Right lobe of liver (tissue), 6 donors: ENCODE results near the gene PDE1C. TPM values are rescaled to one million over a fixed set of nuclear protein-coding genes. Genes with fewer than 3 reads are reported as not detected.

Source experiments
- ATAC-seq, 4 donors: fragments of 200-7000 bp; cut with Tn5 transposase; one replicate each; pipeline ENCODE4 v1.9.1; 2020; ENCODE audit warnings: mild to moderate bottlenecking in 4 of 4, moderate library complexity in 4 of 4
- DNase-seq, 3 donors: peaks; one replicate each; pipeline ENCODE4 v3.0.0-alpha.2; 2020
- H3K27ac ChIP-seq, 3 donors: fragments of 200-600 bp; one replicate each; pipeline ENCODE4 v1.8.0; 2022
- H3K27me3 ChIP-seq, 2 donors: fragments of 200-600 bp; one replicate each; pipeline ENCODE4 v1.8.0; 2022
- H3K36me3 ChIP-seq, 4 donors: fragments of 200-600 bp; sonication (generic) in 1 of 4; one replicate each; pipeline versions ENCODE4 v1.5.1 to v1.8.0; 2017 to 2022; ENCODE audit warnings: control low read depth in 1 of 4
- H3K4me1 ChIP-seq, 4 donors: fragments of 200-600 bp; sonication (generic) in 1 of 4; one replicate each; pipeline versions ENCODE4 v1.5.1 to v1.8.0; 2017 to 2022; ENCODE audit warnings: control low read depth in 1 of 4
- H3K4me3 ChIP-seq, 3 donors: fragments of 200-600 bp; one replicate each; pipeline ENCODE4 v1.8.0; 2022
- H3K9me3 ChIP-seq, 4 donors: fragments of 200-600 bp; sonication (generic) in 1 of 4; one replicate each; pipeline versions ENCODE4 v1.5.1 to v1.8.0; 2017 to 2022; ENCODE audit warnings: control low read depth in 1 of 4
- POLR2A ChIP-seq: fragments of 450-650 bp; IDR thresholded peaks from one replicate; pipeline ENCODE4 v1.6.1; 2017; ENCODE audit warnings: antibody characterized with exemption, mild to moderate bottlenecking
- WGBS: methylation state at CpG from one replicate; pipeline ENCODE4 v1.1.6; 2018; ENCODE audit warnings: low coverage, low lambda C conversion rate; ENCODE audit not compliant: insufficient coverage; ENCODE audit errors: missing lambda C conversion rate; 5-methylcytosine and 5-hydroxymethylcytosine counted together
- intact Hi-C, 2 donors: fragments of 100-400 bp; cut with DNase I; formaldehyde crosslinking; loops; one replicate each; pipeline versions ENCODE4 v1.11.2 to v1.14.1; 2022
- total RNA-seq, 6 experiments: library from RNA; depleted of rRNA in 2 of 6; stranded (reverse); fragments of >200 nt in 2 of 6; fragmentation: NEBNext Ultra II Directional in 3 of 6; extraction: Animal tissue kit (Norgen Biotek cat#: 25700) in 3 of 6; gene quantifications; one replicate each; pipeline versions ENCODE4 v1.1.0 to v1.2.4, GENCODE V29; 2016 to 2023
- TF ChIP-seq, protein P1 (sequence below), 4 donors: fragments of 200-600 bp in 3 of 4; fragments of 450-650 bp in 1 of 4; IDR thresholded peaks; one replicate each; pipeline versions ENCODE4 v1.5.1 to v1.8.0; 2016 to 2022; ENCODE audit warnings: antibody characterized with exemption in 4 of 4, mild to moderate bottlenecking in 2 of 4
- donor health status: DM: no; HTN: yes; CAD: no.
- donor health status: DM: no; HTN: no; CAD: no.
- donor health status: DM: no; HTN: no; CAD: no.
- donor health status: DM: no; HTN: yes; CAD: no.
- donor health status: DM: no; HTN: yes; CAD: no.

The PDE1C gene
- total RNA-seq, 6 experiments from 2014 or later: 0.02 TPM; not detected in 5

DNA sequence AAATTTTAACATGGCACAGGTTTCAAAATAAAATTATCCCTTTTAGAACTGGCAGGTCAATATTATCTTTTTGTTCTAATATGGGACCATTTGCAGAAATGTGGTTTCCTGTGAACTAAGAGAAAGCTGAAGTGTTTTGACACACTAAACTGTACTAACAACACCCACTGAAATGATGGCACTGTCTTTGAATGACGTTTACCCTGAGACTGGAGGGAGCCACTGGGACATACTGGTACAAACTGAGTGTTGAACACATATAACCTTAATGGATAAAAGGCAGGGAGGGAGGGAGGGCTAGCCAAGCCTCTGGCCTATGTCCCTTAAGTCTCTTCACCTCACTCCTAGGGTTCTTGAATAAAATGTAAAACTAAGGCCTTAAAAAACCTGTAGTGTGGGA lies 95.9 kb downstream of the PDE1C start:
- intact Hi-C loops: no loop called here
- no peak for TF ChIP-seq POLR2A
- TF ChIP-seq, protein P1, sequence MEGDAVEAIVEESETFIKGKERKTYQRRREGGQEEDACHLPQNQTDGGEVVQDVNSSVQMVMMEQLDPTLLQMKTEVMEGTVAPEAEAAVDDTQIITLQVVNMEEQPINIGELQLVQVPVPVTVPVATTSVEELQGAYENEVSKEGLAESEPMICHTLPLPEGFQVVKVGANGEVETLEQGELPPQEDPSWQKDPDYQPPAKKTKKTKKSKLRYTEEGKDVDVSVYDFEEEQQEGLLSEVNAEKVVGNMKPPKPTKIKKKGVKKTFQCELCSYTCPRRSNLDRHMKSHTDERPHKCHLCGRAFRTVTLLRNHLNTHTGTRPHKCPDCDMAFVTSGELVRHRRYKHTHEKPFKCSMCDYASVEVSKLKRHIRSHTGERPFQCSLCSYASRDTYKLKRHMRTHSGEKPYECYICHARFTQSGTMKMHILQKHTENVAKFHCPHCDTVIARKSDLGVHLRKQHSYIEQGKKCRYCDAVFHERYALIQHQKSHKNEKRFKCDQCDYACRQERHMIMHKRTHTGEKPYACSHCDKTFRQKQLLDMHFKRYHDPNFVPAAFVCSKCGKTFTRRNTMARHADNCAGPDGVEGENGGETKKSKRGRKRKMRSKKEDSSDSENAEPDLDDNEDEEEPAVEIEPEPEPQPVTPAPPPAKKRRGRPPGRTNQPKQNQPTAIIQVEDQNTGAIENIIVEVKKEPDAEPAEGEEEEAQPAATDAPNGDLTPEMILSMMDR (IDR thresholded peaks at IDR 0.05): no peak

DNA sequence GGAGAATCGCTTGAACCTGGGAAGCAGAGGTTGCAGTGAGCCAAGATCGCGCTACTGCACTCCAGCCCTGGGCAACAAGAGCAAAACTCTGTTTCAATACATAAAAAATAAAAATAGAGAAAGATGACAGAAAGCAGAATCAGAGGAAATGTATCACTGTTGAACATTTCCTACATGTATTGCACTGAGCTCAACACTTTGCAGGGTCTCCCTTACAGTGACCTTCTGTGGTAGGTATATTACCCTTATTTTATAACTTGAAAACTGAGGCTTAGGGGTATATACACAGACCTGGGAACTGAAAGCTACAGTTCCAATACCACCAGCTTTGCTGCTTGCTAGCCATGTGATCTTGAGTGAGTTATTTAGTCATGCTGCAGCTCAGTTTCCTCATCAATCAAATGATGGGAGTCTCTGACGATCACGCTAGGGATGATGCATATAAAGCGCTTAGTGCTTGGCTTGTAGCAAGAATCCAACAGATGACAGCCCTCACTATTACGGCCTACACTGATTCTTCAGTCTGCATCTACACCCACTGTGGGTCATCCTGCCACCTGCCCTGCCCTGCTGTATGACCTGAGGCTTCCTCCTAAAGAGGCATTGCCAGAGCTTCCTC lies 99.0 kb downstream of the PDE1C start:
- WGBS: 64% methylated on average over 6 of the region's 7 CpGs
- Histone ChIP-seq H3K9me3 (no peaks in the 10 kb centered on the region), H3K4me3 (no peak overlapping the region), H3K27me3 (no peaks in the 10 kb centered on the region), H3K4me1 (no peaks in the 10 kb centered on the region), H3K36me3 (no peaks in the 10 kb centered on the region), H3K27ac (no peak overlapping the region)
- DNase-seq (no peak), ATAC-seq (no peak)
- TF ChIP-seq, protein P1 (IDR thresholded peaks at IDR 0.05): no peak
- no peak for TF ChIP-seq POLR2A
- intact Hi-C loops: no loop called here

More for the DNA sequence above, 95.9 kb downstream of the PDE1C start:
- 17% methylated on average over 1 of the region's 1 CpG for WGBS
- no peak for ATAC-seq
- Histone ChIP-seq H3K36me3 (no peaks in the 10 kb centered on the region), H3K4me1 (no peaks in the 10 kb centered on the region), H3K27ac (no peak overlapping the region), H3K4me3 (no peak overlapping the region), H3K9me3 (no peaks in the 10 kb centered on the region), H3K27me3 (no peaks in the 10 kb centered on the region)
- DNase-seq: no peak

DNA sequence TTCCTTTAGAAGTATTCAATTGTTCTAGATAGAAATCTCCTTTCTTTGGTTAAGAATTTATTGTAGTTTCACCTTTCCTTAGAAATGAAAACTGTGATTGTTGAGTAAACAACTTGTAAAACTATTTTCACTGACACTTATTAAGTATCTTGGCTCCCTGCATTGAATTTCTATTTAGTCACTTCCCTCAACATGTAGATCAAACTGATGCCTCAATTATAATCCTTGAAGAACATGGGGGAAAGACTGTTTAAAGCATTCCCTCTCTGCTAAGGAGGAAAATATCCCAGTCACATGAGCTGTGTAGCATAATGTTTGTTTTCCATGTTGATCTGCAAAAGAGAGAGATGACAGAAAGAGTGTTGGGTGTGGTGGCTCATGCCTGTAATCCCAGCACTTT lies 99.7 kb downstream of the PDE1C start:
- Histone ChIP-seq H3K4me3 (no peak overlapping the region), H3K4me1 (no peaks in the 10 kb centered on the region), H3K9me3 (no peaks in the 10 kb centered on the region), H3K36me3 (no peaks in the 10 kb centered on the region), H3K27me3 (no peaks in the 10 kb centered on the region), H3K27ac (no peak overlapping the region)
- TF ChIP-seq, protein P1 (IDR thresholded peaks at IDR 0.05): no peak
- TF ChIP-seq POLR2A: no peak
- no peak for DNase-seq
- no peak for ATAC-seq
- intact Hi-C loops: no loop called here

DNA sequence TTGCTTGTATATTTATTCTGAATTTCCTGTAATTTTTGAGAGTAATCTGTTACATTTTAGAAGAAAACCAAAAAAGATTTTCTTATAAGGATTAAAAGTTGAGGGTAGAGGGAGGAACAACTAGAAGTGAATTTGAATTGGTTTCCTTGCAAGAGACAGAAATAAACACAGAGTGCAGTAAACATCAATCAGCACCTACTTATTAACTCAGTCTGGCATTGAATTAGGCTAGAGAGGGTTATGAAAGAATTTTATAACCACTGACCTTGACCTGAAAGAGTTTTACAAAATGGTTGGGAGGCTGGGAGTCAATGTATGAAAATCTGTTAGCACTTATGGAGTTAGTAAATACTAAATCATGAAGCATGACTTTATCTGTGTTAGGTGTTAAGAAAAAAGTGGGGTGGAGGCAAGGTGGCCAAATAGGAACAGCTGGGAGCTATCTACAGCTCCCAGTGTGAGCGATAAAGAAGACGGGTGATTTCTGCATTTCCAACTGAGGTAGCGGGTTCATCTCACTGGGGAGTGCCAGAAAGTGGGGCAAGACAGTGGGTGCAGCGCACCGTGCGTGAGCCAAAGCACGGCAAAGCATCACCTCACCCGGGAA lies 106.5 kb downstream of the PDE1C start:
- TF ChIP-seq, protein P1 (IDR thresholded peaks at IDR 0.05): no peak
- no peak for TF ChIP-seq POLR2A
- intact Hi-C loops: no loop called here
- no peak overlapping the region for H3K4me3 ChIP-seq
- 68% methylated on average over 3 of the region's 8 CpGs for WGBS
- H3K36me3 ChIP-seq: no peaks in the 10 kb centered on the region
- no peak for DNase-seq
- no peak for ATAC-seq
- no peaks in the 10 kb centered on the region for H3K9me3 ChIP-seq
- H3K4me1 ChIP-seq: no peaks in the 10 kb centered on the region
- H3K27me3 ChIP-seq: no peaks in the 10 kb centered on the region
- H3K27ac ChIP-seq: no peak overlapping the region

DNA sequence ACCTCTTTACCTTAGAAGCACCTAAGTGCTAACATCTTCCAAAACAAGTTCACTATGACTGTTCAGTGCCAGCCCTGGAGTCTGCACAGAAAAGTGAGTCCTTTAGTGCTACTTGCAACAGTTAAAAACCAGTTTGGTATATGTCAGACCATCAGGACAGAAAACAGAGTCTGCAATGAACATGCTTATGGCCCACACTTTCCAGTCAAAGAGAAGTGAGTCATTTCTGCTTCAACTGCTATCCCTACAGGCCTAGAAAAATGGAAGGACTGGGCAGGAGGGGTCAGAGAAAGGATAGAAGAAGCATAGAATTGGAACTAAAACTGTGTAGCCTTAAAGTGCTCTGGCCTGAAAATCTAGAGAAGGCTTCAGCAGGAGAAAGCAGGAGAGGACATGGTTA lies 108.0 kb downstream of the PDE1C start:
- ATAC-seq (no peak), DNase-seq (no peak)
- H3K4me3 ChIP-seq: no peak overlapping the region
- no peaks in the 10 kb centered on the region for H3K27me3 ChIP-seq
- no peaks in the 10 kb centered on the region for H3K4me1 ChIP-seq
- TF ChIP-seq, protein P1 (IDR thresholded peaks at IDR 0.05): no peak
- no peak for TF ChIP-seq POLR2A
- H3K36me3 ChIP-seq: no peaks in the 10 kb centered on the region
- intact Hi-C loops: no loop called here
- H3K9me3 ChIP-seq: no peaks in the 10 kb centered on the region
- H3K27ac ChIP-seq: no peak overlapping the region
